ENCODE data around the gene GLIPR1. TPM values are rescaled to one million over a fixed set of nuclear protein-coding genes. Genes with fewer than 3 reads are reported as not detected.

The GLIPR1 gene
- polyA plus RNA-seq, 3 donors: 1.3 to 9.5 (median 7.8) TPM

DNA sequence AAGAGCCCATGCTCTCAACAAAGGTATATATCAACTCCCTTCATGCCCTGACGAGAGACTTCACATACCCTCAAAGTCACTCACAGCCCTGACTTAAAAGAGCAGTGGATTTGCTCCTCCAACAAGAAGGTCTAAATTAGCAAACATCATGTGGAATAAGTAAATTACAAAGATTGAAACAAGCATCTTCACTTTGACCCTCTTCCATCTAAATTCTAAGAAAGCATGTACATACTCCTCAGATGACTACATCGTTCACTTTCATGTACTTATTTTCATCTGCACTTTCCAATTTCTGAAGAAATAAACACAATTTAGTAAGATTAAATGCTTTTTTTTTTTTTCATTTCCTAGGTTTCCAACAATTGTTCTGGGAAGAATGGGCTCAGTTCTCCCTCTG, 69.4 kb downstream of the GLIPR1 start:
- 61 to 88% (median 67%) methylated on average over 2 of the region's 2 CpGs for WGBS, 3 donors

DNA sequence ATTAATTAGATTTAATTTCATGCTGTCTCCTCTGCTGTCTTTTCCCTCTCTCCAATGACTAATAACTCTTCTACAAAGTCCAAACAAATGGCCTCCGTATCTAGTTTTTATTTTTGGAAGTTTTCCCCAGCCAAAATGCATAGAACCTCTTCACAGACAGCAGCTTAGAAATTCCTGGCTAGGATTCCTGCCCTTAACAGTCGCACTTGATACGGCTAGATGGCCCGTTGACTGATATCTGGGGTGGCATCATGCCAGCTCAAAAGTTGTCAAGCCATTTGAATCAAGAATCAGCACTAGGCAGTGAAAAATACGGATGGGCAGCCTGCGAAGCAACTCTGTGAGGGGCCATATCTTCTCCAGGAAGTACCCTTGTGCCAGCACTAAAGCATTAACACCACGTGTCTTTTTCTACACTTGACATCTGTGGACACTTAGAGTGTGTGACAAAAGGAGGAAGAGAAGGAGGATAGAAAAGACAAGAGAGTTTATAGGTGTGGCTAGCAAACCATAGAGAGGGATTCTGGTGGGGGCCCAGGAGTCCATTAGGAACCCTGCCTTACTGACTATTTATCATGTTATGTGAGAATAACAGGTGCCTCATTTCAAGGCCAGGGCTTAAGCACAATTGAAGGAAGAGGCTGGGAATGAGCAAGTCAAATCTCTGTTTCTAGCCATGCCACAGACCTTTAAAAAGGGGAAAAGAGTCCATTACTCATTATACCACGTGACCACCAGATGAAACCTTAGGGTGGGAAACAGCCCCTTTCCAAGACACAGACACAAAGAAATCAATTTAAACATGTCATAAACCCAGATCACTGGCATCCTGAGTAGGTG, 70.1 kb downstream of the GLIPR1 start:
- 24 to 49% (median 29%) methylated on average over 8 of the region's 8 CpGs for WGBS, 3 donors

More for the DNA sequence above, 69.4 kb downstream of the GLIPR1 start:
- no peak overlapping the region for H3K27ac ChIP-seq (ENCODE audit: low read depth, low read length)

DNA sequence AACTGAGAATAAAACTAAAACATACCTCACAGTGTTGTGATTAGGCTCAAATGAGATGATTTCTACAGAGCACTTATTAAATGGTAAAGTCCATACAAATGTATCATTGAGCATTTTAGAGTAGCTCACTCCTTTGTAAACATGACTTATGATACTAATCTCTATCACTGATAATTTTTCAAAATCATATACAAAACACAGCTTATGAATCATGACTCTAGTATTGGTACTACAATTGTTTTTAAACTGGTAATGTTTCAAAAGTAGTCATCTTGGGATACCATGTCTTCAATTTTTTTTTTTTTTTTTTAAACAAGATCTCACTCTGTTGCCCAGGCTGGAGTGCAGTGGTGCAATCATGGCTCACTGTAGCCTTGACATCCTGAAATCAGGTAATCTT, 70.9 kb downstream of the GLIPR1 start:
- no peak overlapping the region for H3K27ac ChIP-seq (ENCODE audit: low read depth, low read length)

More for the DNA sequence above, 70.1 kb downstream of the GLIPR1 start:
- no peak overlapping the region for H3K27ac ChIP-seq (ENCODE audit: low read depth, low read length)

DNA sequence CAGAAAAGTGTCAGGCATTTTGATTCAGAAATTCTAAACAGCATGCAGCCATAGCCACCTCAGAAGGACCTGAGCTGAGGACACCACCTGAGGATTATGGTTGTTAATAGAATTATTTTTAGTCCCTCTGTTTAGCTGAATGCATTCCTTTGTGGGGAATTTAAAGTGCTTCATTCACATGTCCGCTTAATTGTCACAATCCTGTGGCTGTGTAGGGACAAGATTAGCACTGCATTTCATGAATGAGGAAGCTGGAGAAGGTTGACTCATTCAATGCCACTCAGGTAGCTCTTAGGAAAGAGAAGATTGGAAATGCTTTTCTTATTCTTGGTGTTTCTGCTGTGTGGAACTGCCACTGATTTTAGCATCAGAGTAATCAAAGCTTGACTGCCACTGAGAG, 72.8 kb downstream of the GLIPR1 start:
- WGBS, 3 donors: 63 to 67% (median 64%) methylated on average over 1 of the region's 1 CpG
- no peak overlapping the region for H3K27ac ChIP-seq (ENCODE audit: low read depth, low read length)

Other genes with a start within 250 kb of the GLIPR1 start
- 1 to 10 TPM in 2 of 3 donors, under 1 TPM in 1; 0.77 to 6.1 (median 2.1) TPM for gene CAPS2, start 150.4 kb upstream of the GLIPR1 start, polyA plus RNA-seq
- gene GLIPR1L1, start 146.1 kb upstream of the GLIPR1 start, polyA plus RNA-seq: not detected
- 1 to 10 TPM in 1 of 3 donors, under 1 TPM in 2; 0.71 to 1.3 (median 0.74) TPM for gene GLIPR1L2, start 89.7 kb upstream of the GLIPR1 start, polyA plus RNA-seq
- 10 to 100 TPM in 2 of 3 donors, 1 to 10 TPM in 1; 8.7 to 18.9 (median 15.7) TPM for gene KRR1, start 30.9 kb downstream of the GLIPR1 start, polyA plus RNA-seq

Measured in adipose tissue (tissue), 3 donors.